ENCODE results near the gene SCN3B. TPM values are rescaled to one million over a fixed set of nuclear protein-coding genes. Genes with fewer than 3 reads are reported as not detected.

The SCN3B gene
- total and polyA plus RNA-seq, 9 of the 15 experiments (the other 6 are each of a cell fraction or from before 2014, with no cell fraction given), result 0.01 to 0.15 (median 0.04) TPM; not detected in 6

GRCh38 chr11:123603666-123604065, 50.8 kb downstream of the SCN3B start:
- Histone ChIP-seq H3K9ac (ENCODE audit: insufficient read depth in 1 of 2, low read depth in 2 of 2, low read length in 2 of 2) (no peak overlapping the region), H3K27ac (ENCODE audit: extremely low read depth, low read depth, low read length) (no peak overlapping the region), H3K9me1 (ENCODE audit: control insufficient read depth, insufficient read depth, low read length) (no peaks in the 10 kb centered on the region), H3K27me3 (ENCODE audit: control insufficient read depth in 2 of 2, insufficient read depth in 2 of 2, low read length in 2 of 2) (peaks cover 0 to 18% of the 10 kb centered on the region in 2 experiments; a peak in 3 of 5 replicates), H2AFZ (ENCODE audit: low read depth, low read length) (no peak overlapping the region), H3K9me3 (replicated peaks; ENCODE audit: control insufficient read depth, insufficient read depth, low read depth, low read length) (no peaks in the 10 kb centered on the region), H4K20me1 (replicated peaks; ENCODE audit: control insufficient read depth, insufficient read depth, low read length) (no peaks in the 10 kb centered on the region; the same call in 1 of the 2 replicates), H3K4me3 (no peak overlapping the region), H3K4me2 (ENCODE audit: insufficient read depth, low read length) (no peak overlapping the region), H3K79me2 (ENCODE audit: control insufficient read depth, insufficient read depth, low read length) (no peaks in the 10 kb centered on the region), H3K4me1 (replicated peaks in 1 of 2; ENCODE audit: control insufficient read depth in 2 of 2, insufficient read depth in 2 of 2, low read length in 2 of 2) (no peaks in the 10 kb centered on the region), H3K36me3 (ENCODE audit: control insufficient read depth, insufficient read depth, low read length) (no peaks in the 10 kb centered on the region)
- FAIRE-seq (no peak), ATAC-seq (no peak), DNase-seq (ENCODE audit: extremely low read depth in 1 of 4, low spot score in 3 of 4) (no peak)
- ChIA-PET POLR2A (no interaction called here), CTCF (ENCODE audit: low intra/inter-chr PET ratio) (no interaction called here)
- no TSS peak for BruUV-seq (replicated peaks)
- in situ Hi-C loops (cut with MboI) (no loop called here), intact Hi-C loops (cut with micrococcal nuclease) (no loop called here)
- WGBS (ENCODE audit: insufficient coverage, low coverage, missing lambda C conversion rate), result 0% methylated on average over 4 of the region's 4 CpGs
- TF ChIP-seq ZNF518B (CRISPR knock-in tag; IDR thresholded peaks at IDR 0.05), result no peak
- no peak for TF ChIP-seq ZNF408 (CRISPR knock-in tag; IDR thresholded peaks at IDR 0.05; ENCODE audit: low read depth)
- TF ChIP-seq ZNF395 (CRISPR knock-in tag; IDR thresholded peaks at IDR 0.05), result no peak
- TF ChIP-seq NCOA2 (IDR thresholded peaks at IDR 0.05; ENCODE audit: partially characterized antibody in 2 of 2), result no peak
- TF ChIP-seq CTCF (IDR thresholded peaks at IDR 0.05 in 2 of 3, conservative IDR thresholded peaks at IDR 0.05 in 1 of 3; ENCODE audit: insufficient read depth in 2 of 3, low read depth in 1 of 3, low read length in 3 of 3), result no peak
